Ecto neural progenitor cell (in vitro differentiated cells): ENCODE results near the gene MPZL2.
"Not testable (repeated sequence)": the region's sequence is repeated elsewhere in the genome, so short reads cannot be mapped to it uniquely, and the experiment has no call there.

Source experiments
- DNase-seq: peaks from one replicate; pipeline ENCODE4 v3.0.0-alpha.2; 2018; ENCODE audit warnings: low spot score

The MPZL2 gene

DNA sequence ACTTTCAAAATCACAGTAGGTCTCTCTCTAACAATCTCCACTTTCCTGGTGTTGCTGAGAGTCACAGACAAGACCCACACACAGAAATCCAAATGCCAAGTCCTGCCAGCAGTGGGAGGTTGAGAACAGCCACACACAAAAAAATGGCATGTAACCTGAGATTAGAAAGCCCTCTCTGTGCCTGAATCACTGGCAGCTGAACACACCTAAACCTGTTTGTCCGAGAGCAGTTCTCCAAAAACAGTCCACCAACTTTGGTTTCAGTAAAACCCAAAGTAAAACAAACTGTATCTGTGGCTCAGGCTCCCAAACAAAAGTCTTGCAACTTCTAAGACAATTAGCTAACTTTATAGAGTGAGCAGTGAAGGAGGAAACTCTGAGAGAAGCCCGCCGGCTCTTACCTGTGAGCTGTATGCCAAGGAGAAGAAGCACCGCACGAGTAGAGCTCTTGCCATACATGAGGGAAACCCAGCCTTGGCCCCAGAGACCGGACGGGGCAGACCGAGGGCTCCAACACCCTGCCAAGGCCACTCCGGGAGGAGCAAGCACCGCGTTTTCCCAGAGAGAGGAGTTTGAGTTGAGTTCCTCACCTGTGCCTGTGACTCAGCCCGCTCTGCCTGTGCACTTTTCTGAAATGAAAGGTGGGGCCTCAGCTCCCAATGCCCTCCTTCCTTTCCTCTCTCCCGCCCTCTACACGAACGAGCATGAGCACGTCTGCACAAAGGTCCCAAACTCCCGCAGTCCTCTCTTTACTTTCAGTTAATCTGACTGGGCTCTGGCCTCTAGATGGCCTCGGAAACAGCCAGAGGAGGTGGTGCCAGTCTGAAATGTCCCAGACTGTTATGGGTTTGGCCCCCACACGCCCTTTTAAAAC is at the start of gene MPZL2:
TSS of gene MPZL2 (minus strand) at position 603 of the 874 bp plus-strand sequence. CDS start at position 459, 144 bp downstream.
- peak; percentile 55 for DNase-seq

DNA sequence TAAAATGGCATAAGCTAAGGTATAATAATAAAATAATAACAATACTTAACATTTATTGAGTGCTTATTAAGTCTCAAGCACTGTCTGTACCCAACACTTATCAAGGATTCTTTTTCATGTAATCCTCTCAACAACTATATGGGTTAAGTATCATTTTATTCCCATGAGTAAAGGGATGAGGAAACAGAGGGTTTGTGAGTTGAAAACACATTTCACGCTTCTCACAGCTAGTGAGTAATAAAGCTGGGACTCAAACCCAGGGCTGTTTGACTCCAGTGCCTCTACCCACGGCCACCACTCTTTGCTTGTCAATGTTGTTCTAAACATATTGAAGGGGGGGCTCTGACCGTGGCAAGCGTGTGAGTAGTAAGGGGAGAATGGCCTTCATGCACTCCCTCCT is 49.1 kb upstream of the MPZL2 start:
- no peak for DNase-seq

DNA sequence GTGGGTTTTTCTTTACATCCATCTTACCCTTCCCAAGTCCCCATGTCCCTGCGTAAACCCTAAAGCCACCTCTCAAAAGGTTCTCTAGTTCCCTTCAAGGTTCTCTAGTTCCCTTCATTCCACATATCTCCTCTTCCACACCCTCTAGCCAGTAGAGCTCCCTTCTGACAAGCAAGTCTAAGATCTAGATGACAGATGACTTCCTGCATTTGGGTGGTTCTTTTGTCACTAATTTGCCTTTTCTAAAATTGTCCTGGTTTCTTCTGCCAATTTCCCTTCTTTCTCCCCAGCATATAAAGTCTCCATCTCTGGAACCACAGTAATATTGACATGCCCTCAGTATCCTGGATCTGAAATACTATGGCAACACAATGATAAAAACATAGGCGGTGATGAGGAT is 48.2 kb upstream of the MPZL2 start:
- DNase-seq: no peak

DNA sequence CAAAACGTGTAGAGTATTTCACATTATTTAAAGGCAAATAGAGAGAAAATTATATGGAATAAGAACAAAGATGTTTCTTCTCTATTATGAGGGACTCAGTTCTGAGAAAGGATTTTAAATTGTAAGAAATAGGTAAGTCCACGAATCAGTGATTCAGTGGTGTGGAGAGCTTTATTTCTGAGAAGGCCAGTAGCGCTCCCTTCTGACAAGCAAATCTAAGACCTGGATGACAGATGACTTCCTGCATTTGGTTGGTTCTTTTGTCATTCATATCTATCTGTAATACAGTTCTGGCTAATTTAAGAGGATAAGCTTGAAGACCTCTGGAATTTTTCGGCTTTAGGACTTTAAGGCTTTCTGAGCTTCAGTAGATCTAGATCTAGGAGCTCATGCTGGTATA is 47.4 kb upstream of the MPZL2 start:
- no peak for DNase-seq

DNA sequence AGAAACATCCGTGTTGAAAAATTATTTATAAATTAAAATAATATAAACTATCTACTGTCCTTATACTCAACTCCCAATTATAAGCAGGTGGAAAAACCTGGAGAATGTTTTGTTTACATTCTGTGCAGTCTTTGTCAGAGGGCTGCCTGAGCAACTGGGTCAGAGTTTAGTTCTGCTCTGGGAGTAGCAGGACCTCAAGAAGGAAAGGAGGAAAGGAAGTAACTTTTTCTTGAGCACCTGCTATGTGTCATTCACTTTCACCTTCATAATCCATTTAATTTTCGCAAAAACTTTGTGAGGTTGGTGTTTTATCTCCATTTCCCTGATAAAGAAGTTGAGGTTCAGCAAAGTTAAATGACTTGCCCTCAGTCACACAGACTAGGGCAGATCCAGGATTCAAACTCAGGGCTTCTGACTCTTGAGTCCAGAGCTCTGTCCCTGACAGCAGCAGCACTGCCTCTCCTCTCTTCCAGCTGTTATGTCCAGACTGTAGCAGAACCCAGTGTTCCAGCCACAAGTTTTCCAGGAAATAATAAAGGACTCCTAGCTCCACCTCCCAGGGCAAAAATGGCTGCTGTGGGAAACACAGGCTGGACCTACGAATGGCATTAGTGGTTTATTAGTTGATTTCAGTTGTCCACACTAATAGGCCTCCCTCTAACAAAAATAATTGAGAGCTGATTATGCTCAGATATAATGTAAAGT is 46.8 kb upstream of the MPZL2 start:
- DNase-seq: no peak

DNA sequence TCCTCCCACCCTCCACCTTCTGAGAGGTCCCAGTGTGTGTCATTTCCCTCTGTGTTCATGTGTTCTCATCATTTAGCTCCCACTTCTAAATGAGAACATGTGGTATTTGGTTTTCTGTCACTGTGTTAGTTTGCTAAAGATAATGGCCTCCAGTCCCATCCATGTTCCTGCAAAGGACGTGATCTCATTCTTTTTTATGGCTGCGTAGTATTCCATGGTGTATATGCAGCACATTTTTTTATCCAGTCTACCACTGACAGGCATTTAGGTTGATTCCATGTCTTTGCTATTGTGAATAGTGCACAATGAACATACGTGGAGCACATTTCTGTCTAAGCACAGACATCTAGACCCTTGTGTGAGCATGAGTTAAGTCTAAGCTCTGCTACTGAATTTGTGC is 46.2 kb upstream of the MPZL2 start:
- DNase-seq: no peak

DNA sequence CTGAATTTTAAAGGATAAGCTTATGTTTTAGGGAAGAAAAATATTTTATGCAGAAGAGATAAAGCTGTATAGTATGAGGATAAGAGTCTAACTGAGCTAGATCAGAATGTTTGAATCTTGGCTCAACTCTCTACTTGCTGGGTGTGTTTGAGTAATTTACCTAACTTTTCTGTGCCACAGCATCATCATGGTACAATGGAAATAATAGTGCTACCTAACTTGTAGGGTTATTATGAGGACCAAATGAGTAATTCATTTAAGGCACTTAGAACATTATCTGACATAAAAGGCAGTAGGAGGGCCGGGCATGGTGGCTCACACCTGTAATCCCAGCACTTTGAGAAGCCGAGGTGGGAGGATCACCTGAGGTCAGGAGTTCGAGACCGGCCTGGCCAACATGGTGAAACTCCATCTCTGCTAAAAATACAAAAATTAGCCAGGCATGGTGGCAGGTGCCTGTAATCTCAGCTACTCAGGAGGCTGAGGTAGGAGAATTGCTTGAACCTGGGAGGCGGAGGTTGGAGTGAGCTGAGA is 45.0 kb upstream of the MPZL2 start:
- DNase-seq: not testable (repeated sequence)

DNA sequence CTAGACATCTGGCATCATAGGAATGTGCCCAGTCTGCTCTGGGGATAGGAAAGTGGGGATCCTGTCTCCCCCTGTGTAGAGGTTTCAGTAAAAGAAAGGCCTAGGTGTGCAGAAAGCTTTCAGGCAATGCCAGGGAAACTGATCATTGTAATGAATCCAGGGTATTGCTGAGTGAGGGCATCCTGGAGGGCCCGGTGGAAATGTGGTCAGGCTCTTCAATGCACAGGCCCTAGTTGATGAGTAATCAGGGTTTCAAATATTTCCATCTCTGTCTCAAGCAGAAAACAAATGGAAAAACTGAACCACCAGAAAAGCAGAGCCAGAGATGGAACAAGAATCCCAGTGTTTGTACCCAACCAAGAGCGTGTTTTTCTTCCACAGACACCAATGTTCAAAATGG is 42.5 kb upstream of the MPZL2 start:
- DNase-seq: no peak

DNA sequence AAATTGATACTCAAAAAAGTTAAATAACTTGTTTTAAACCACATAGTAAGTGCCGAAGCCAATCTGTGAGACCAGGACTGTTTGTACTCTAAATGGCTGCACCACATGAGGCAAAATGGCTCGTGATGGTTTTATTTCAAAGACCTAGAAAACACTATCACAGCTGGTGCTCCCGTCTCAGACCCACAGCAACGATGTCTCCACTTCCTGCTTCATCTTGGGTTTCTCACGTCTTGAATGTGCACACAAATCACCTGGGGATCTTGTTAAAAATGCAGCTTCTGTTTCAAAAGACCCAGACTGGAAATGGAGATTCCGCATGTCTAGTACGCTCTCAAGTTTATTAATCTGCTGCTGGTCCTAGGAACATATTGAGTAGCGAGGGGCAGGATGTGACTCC is 41.6 kb upstream of the MPZL2 start:
- DNase-seq: no peak

DNA sequence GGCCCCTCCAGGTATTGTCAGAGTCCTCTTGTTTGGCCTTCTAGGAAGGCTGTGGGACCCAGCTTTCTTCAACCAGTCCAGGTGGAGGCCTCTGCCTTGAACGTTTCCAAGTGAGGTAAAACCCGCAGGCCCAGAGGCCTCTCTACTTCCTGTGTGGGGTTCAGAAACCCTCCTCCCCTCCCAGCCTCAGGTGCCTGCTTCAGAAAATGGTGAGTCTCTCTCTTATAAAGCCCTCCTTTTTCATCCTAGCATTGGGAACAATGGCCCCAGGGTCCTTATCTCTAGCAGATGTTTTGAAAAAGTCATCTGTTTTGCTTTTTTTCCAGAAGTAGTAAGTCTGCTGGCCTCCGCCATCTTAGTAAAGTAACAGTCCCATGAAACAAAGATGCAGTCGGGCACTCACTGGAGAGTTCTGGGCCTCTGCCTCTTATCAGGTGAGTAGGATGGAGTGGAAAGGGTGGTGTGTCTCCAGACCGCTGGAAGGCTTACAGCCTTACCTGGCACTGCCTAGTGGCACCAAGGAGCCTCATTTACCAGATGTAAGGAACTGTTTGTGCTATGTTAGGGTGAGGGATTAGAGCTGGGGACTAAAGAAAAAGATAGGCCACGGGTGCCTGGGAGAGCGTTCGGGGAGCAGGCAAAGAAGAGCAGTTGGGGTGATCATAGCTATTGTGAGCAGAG is 40.6 kb upstream of the MPZL2 start, which contains the start of gene CD3E:
TSS of gene CD3E (plus strand) at position 163 of the 681 bp plus-strand sequence. CDS start at position 386, 223 bp downstream.
- no peak for DNase-seq

DNA sequence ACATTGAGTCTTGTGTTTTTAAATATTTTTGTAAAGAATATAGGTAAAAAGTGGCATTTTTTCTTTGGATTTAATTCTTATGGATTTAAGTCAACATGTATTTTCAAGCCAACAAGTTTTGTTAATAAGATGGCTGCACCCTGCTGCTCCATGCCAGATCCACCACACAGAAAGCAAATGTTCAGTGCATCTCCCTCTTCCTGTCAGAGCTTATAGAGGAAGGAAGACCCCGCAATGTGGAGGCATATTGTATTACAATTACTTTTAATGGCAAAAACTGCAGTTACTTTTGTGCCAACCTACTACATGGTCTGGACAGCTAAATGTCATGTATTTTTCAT is 40.1 kb upstream of the MPZL2 start:
- DNase-seq: no peak

DNA sequence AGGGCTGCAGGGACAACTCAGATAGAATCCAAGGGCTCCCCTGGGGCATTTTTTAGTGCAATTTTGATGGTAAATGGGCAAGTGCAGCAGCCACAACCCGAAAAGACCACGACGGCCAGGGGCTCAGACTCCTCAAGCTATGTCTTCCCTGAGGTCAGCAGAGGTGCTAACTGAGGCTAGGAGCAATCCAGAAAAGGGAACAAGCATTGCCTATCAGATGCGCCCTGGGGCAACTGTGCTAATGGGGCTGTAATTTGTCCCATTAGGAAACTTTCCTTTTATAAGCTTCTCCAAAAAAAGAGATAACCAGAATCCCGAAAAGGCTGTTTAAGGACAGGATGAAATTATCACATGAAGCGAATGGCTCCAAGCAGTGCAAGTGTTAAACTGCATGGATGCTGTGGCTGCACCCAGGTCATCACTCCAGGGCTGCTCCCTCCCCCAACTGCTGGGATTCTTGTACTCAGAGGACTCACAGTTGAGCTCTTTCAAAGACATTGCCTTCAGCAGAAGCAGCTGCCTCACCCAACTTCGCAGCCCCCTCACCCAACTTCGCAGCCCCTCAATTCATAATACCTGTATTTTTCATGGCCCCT is 37.6 kb upstream of the MPZL2 start:
- DNase-seq: no peak

DNA sequence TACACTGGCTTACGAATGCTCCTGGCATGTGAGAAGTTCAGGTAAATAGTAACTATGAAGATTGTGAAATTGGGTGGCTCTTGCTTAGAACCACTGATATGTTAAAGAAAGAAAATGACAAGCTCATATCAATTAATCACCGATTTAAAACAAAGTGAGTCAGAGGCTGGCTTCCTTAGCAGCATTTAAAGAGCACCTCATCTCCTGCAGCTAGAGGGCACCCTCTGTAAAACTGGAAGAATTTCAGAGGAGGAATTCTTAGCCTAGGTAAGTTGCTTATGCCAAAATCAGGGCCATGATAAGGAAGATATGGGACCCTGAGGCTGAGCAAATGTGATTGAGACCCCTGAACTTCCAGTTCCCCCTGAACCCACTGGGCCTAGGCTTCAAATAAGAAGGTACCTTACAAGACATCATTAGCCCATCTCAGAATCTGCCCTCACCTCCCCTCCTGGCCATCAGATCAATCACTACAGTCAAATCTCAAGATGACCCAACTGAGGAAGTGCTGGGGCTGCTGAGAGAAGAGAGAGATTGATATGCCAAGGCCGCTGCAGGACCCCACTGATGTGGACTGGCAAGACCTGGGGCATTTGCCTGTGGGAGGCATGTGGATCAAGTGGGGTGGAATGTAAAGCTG is 31.8 kb upstream of the MPZL2 start:
- DNase-seq: no peak

DNA sequence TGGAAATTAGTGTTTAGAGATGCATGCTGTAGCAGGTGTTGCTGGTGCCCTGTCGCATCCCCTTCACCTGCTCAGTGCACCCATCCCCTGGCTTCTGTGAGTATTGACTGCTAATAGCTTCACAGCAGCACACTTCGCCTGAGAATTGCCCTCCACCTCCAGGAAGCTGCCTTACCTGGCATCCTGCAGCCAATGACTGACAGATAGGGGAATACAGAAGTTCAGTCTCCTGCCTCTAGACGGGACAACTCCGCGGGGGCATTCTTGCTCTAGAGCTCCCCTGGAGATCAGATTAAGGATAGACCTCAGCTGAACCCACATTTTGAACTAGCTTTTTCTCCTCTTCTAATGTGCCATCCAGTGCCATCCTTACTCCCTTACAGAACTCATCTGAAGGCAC is 31.1 kb upstream of the MPZL2 start:
- DNase-seq: no peak

DNA sequence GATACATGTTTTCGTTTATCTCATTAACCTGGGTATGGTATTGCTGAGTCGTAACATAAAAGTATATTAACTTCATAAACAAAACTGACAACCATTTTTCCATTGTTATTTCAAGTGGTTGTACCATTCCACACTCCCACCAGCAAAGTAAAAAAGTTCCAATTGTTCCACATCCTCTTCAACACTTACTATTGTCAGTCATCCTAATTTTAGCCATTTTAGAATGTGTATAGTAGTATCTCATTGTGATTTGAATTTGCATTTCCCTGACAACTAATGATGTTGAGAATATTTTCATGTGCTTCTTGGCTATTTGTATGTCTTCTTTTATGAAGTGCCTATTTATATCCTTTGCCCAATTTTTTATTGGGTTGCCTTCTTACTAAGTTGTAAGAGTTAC is 30.0 kb upstream of the MPZL2 start:
- no peak for DNase-seq

DNA sequence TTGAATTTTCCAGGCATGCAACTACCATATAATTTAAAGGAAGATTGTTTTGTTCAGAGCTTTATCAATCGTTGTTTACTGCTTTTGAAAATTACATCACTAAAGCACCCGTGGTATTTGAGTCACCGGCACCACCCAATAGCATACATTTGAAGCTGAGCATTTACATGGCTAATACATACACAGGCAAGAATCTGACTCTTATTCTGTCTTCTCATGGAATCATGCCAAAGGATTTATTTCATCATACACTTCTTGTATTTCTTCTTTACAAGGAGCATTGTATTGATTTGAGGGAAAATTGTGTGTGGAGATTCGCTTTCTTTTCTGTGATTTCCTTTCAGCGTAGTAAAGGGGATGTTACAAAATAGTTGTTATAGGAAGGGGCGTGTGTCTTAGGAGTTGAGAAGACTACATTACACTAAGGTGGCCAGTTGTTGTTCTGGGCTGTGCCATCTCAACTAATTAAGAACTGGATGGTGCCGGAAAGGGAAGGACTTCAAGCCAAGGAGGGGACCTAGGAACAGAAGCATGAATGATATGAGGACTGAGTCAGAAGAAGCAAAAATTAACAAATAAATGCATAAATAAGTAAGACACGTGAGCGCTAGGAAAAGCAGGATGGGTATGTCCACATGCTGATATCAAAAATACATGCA is 27.5 kb upstream of the MPZL2 start:
- no peak for DNase-seq

DNA sequence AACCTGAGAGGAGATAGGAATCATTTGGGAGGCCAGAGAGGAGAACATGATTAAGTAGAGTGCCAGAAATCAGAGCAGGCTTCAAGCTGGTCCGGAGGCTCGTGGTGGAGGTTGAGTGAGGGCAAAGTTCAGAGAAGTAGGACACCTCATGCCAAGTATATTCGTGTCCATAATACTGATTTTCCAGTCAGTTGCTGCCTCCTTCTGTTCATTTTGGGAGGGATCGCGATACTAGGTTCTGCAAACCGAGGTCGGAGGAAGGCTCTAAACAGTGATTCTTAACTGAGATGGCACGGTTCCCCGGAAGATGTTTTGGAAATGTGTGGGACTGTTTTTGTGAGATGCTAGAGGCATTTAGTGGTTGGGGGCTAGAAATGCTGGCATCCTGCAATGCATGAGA is 26.8 kb upstream of the MPZL2 start:
- no peak for DNase-seq

DNA sequence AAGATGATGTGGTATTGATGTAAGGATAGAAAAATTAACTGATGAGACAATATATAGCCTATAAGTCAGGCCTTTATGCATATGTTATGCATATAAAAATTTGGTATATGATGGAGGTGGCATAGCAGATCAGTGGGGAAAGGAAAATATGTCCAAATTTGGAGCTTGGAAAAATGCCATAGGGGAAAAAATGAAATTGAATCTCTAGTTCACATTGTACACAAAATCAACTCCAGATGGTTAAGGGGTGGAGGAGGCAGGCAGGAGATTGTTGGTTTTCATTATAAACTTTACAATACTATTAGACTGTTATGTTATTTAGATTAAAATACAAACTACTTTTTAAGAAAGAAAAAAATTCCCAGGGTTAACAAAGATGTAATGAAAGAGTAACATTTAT is 25.3 kb upstream of the MPZL2 start:
- no peak for DNase-seq

DNA sequence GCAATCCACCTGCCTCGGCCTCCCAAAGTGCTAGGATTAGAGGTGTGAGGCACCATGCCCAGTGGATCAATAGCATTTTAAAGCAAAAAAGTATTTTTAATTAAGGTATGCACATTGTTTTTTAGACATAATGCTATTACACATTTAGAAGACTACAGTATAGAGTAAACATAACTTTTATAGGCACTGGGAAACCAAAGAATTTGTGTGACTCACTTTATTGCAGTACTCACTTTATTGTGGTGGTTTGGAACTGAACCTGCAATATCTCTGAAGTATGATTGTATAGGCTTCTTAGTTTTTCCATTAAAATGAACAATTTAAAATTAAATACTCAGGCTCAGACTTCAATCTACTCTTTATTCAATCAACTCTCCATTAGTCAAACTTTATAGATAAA is 22.9 kb upstream of the MPZL2 start:
- DNase-seq: no peak

DNA sequence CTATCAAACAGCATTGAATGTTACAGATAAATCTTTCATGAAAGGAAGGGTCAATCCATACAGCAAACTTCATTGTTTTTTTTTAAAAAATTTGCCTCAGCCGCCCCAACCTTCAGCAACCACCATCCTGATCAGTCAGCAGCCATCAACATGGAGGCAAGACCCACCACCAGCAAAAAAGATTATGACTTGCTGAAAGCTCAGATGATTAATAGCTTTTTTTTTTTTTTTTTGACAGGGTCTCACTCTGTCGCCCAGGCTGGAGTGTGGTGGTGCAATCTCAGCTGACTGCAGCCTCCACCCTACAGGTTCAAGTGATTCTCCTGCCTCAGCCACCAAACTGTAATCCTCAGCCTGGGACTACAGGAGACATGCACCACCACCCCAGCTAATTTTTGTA is 22.4 kb upstream of the MPZL2 start:
- no peak for DNase-seq

DNA sequence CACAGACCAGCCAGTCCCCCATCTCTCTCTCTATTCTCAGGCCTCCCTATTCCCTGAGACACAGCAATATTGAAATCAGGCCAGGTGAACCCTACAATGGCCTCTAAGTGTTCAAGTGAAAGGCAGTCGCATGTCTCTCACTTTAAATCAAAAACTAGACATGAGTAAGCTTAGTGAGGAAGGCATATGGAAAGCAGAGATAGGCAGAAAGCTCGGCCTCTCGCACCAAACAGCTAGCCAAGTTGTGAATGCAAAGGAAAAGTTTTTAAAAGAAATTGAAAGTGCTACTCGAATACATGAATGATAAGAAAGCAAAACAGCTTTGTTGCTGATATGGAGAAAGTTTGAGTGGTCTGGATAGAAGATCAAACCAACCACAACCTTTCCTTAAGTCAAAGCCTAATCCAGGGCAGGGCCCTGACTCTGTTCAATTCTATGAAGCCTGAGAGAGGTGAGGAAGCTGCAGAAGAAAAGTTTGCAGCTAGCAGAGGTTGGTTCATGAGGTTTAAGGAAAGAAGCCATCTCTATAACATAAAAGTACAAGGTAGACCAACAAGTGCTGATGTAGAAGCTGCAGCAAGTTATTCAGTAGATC is 19.8 kb upstream of the MPZL2 start:
- no peak for DNase-seq
